GM23248 (cell line): ENCODE results near the gene CEBPB. TPM values are rescaled to one million over a fixed set of nuclear protein-coding genes. Genes with fewer than 3 reads are reported as not detected.

Experiments used
- DNase-seq: peaks from one replicate; pipeline ENCODE4 v3.0.0-alpha.2; 2015
- H2AFZ ChIP-seq: fragments of 200-600 bp; sonication (generic); 2 replicates; pipeline ENCODE4 v1.6.1; 2016; ENCODE audit warnings: antibody characterized with exemption
- H3F3A ChIP-seq: fragments of 200-600 bp; sonication (generic); 2 replicates; pipeline ENCODE4 v1.6.1; 2016; ENCODE audit warnings: mild to moderate bottlenecking, antibody characterized with exemption, mixed run types; ENCODE audit not compliant: insufficient read depth
- H3K27ac ChIP-seq: fragments of 200-600 bp; sonication (generic); 2 replicates; pipeline ENCODE4 v1.5.1; 2016; ENCODE audit warnings: mild to moderate bottlenecking
- H3K27me3 ChIP-seq: fragments of 200-600 bp; sonication (generic); replicated peaks from 2 replicates; pipeline ENCODE4 v1.6.1; 2016; ENCODE audit warnings: mild to moderate bottlenecking; ENCODE audit not compliant: insufficient read depth
- H3K36me3 ChIP-seq: fragments of 200-600 bp; sonication (generic); 2 replicates; pipeline ENCODE4 v1.6.1; 2016; ENCODE audit warnings: low read depth, mild to moderate bottlenecking
- H3K4me1 ChIP-seq: fragments of 200-600 bp; sonication (generic); 2 replicates; pipeline ENCODE4 v1.6.1; 2016; ENCODE audit warnings: mild to moderate bottlenecking; ENCODE audit not compliant: insufficient read depth
- H3K4me2 ChIP-seq: fragments of 200-600 bp; sonication (generic); one replicate; pipeline ENCODE4 v1.6.1; 2016; ENCODE audit warnings: mild to moderate bottlenecking; ENCODE audit not compliant: unreplicated experiment
- H3K4me3 ChIP-seq: fragments of 200-600 bp; sonication (generic); 2 replicates; pipeline ENCODE4 v1.5.1; 2016; ENCODE audit warnings: mild to moderate bottlenecking
- H3K79me2 ChIP-seq: fragments of 200-600 bp; sonication (generic); 2 replicates; pipeline ENCODE4 v1.6.1; 2016; ENCODE audit warnings: mild to moderate bottlenecking; ENCODE audit not compliant: insufficient read depth
- H3K9ac ChIP-seq: fragments of 200-600 bp; sonication (generic); 2 replicates; pipeline ENCODE4 v1.6.1; 2016; ENCODE audit warnings: mild to moderate bottlenecking
- H3K9me2 ChIP-seq: fragments of 200-600 bp; sonication (generic); 2 replicates; pipeline ENCODE4 v1.6.1; 2016; ENCODE audit warnings: mixed run types, mild to moderate bottlenecking, moderate library complexity; ENCODE audit not compliant: insufficient read depth
- H3K9me3 ChIP-seq: fragments of 200-600 bp; sonication (generic); one replicate; pipeline ENCODE4 v1.6.1; 2017; ENCODE audit warnings: low read depth
- H4K20me1 ChIP-seq: fragments of 200-600 bp; sonication (generic); 2 replicates; pipeline ENCODE4 v1.6.0; 2016; ENCODE audit not compliant: insufficient read depth
- EZH2 ChIP-seq: fragments of 200-600 bp; sonication (generic); IDR thresholded peaks from 2 replicates; pipeline ENCODE4 v1.6.1; 2018; ENCODE audit warnings: antibody characterized with exemption, mild to moderate bottlenecking; ENCODE audit not compliant: insufficient read depth, poor library complexity, severe bottlenecking
- EZH2phosphoT487 ChIP-seq: fragments of 200-600 bp; sonication (generic); IDR thresholded peaks from 2 replicates; pipeline ENCODE4 v1.6.1; 2018; ENCODE audit warnings: antibody characterized with exemption, moderate library complexity, mild to moderate bottlenecking, low read depth; ENCODE audit not compliant: insufficient read depth
- WGBS, 2 experiments: methylation state at CpG; one replicate each; pipeline ENCODE4 v1.1.6; 2015 to 2017; ENCODE audit warnings: low lambda C conversion rate in 2 of 2, low coverage in 1 of 2; ENCODE audit errors: missing lambda C conversion rate in 2 of 2; 5-methylcytosine and 5-hydroxymethylcytosine counted together
- in situ Hi-C: fragments of 300-500 bp; cut with MboI; formaldehyde crosslinking; loops from 2 replicates; pipeline ENCODE4 v1.15.0; 2020
- polyA plus RNA-seq: library from polyadenylated mRNA; unstranded; fragments of >200 nt; fragmentation: Nextera tagmentation; extraction: Ambion mirVana; gene quantifications from 2 replicates; pipeline ENCODE4 v1.2.1, GENCODE V29; 2016
- total RNA-seq: library from RNA; depleted of rRNA; stranded (reverse); fragments of >200 nt; shearing (Covaris generic); gene quantifications from 2 replicates; pipeline ENCODE4 v1.2.3, GENCODE V29; 2014

CEBPB gene
- total and polyA plus RNA-seq, 2 experiments from 2014 or later = 47.1 to 73.8 TPM

DNA sequence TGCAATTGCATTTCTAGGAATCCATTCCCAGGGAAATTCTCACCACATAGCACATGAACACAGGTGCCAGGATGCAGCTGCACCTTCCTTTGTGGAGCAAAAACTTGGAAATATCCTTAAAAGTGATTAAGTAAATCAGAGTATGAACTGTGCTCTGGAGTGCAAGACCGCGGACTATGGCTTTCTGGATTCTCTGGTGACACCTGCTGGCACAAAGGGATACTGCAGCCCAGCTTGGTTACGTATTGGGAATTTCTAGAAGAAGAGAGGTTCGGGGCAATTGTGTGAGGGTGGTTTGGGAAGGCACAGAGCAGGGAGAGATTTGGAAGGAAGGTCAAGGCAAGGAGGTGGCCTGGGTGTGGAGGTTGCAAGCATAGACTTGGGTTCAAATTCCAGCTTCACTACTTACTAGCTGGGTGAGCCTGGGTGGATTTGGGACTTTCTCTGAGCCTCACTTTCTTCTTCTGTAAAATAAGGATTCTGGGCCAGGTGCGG lies 21.3 kb upstream of the CEBPB start:
- Histone ChIP-seq H3F3A (peaks cover 13% of the 10 kb centered on the region), H3K36me3 (no peaks in the 10 kb centered on the region), H3K4me1 (peaks cover 23% of the 10 kb centered on the region), H3K9ac (no peak overlapping the region), H3K4me2 (no peak overlapping the region), H2AFZ (no peak overlapping the region), H3K79me2 (no peaks in the 10 kb centered on the region), H4K20me1 (no peaks in the 10 kb centered on the region), H3K27me3 (no peaks in the 10 kb centered on the region), H3K9me3 (no peaks in the 10 kb centered on the region), H3K27ac (no peak overlapping the region), H3K9me2 (no peaks in the 10 kb centered on the region), H3K4me3 (no peak overlapping the region)
- TF ChIP-seq EZH2phosphoT487 (no peak), EZH2 (no peak)
- in situ Hi-C loops = no loop called here
- 20 to 21% methylated on average over 5 of the region's 5 CpGs for WGBS, 2 experiments
- peak; percentile 79 for DNase-seq

DNA sequence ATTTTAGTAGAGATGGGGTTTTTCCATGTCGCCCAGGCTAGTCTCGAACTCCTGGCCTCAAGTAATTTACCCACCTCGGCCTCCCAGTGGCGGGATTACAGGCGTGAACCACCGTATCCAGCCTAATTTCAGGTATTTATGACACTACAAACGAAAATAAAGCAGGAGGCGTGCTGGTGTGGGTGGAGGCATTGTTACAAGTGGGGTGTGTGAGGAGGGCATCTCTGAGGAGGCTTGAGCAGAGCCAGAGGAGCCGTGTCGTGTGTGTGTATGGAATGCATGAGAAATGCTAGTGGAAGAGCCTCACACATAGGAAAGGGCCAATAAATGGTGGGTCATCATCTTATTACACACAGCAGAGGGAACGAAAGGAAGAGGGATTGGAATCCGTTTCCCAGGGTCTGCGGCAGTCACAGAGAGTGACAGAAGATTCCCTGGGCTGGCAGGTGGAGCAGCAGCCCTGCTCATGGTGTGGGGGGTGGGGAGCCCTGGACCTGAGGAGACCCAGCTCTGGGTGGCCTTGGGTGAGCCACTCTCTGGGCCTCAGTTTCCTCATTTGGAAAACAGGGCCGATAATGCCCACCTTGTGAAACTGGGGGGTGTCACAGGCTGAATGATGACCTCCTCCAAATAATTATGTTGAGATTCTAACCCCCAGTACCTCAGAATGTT lies 19.9 kb upstream of the CEBPB start:
- Histone ChIP-seq H3K4me2 (no peak overlapping the region), H3K79me2 (no peaks in the 10 kb centered on the region), H3K36me3 (no peaks in the 10 kb centered on the region), H3K4me1 (peaks cover 12% of the 10 kb centered on the region), H3K4me3 (no peak overlapping the region), H4K20me1 (no peaks in the 10 kb centered on the region), H2AFZ (no peak overlapping the region), H3K9me3 (no peaks in the 10 kb centered on the region), H3K27me3 (no peaks in the 10 kb centered on the region), H3K9me2 (no peaks in the 10 kb centered on the region), H3K9ac (no peak overlapping the region), H3F3A (peaks cover 2% of the 10 kb centered on the region; the same call in 1 of the 2 replicates), H3K27ac (no peak overlapping the region)
- in situ Hi-C loops = loop anchor here (10.0 kb wide), 1 partner anchor 196 kb away; no protein-coding TSS in a partner anchor
- WGBS, 2 experiments = 86 to 87% methylated on average over 14 of the region's 14 CpGs
- TF ChIP-seq EZH2phosphoT487 = no peak
- no peak for TF ChIP-seq EZH2
- no peak for DNase-seq

DNA sequence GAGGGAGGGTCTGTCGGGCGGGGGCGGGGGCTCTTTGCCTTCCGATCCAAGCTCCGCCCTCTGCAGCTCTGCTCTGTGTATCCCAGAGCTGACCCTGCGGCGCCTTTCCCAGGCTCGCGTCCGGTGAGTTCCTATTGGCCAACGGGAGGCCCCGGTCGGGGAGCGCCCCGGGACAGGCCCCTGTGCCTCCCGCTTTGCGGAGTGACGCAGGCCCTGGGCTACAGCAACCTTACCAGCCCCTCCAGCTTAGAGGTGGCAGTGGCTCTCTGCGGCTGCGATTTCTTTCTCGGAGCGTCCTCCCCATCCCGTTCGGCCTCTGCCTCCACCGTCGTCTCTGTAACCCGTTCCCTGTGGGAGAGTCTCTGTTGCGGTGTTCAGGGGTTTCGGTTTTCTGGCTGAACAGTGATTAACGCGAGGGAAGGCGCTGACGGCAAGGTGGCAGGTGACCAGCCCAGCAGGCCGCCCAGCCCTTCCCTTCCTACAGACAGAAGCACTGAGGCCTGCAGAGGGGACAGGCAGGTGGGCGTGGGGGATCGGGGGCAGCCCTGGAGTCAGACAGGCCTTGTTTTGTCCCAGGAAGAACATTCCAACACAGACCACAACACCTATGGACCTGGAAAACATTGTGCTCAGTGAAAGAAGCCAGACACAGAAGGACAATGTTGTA lies 18.1 kb upstream of the CEBPB start:
- H3K79me2 ChIP-seq = no peaks in the 10 kb centered on the region
- H3K9me3 ChIP-seq = no peaks in the 10 kb centered on the region
- peak overlapping the region; percentile 80 for H3K9ac ChIP-seq
- no peaks in the 10 kb centered on the region for H3K9me2 ChIP-seq
- H4K20me1 ChIP-seq = no peaks in the 10 kb centered on the region
- WGBS, 2 experiments = 3 to 4% methylated on average over 29 to 33 of the region's 36 CpGs
- H2AFZ ChIP-seq = peak overlapping the region; percentile 94
- H3K27me3 ChIP-seq = no peaks in the 10 kb centered on the region
- peak overlapping the region; percentile 91 for H3K4me2 ChIP-seq
- H3K36me3 ChIP-seq = no peaks in the 10 kb centered on the region
- H3K27ac ChIP-seq = no peak overlapping the region
- 0 out of 2 replicates have a peak, but pooled peaks cover 4% of the 10 kb centered on the region for H3K4me1 ChIP-seq
- in situ Hi-C loops = loop anchor here (10.0 kb wide), 1 partner anchor 198 kb away; no protein-coding TSS in a partner anchor
- DNase-seq = peak; percentile 83
- peak overlapping the region; percentile 68 for H3K4me3 ChIP-seq
- H3F3A ChIP-seq = no peaks in the 10 kb centered on the region
- no peak for TF ChIP-seq EZH2phosphoT487
- no peak for TF ChIP-seq EZH2

DNA sequence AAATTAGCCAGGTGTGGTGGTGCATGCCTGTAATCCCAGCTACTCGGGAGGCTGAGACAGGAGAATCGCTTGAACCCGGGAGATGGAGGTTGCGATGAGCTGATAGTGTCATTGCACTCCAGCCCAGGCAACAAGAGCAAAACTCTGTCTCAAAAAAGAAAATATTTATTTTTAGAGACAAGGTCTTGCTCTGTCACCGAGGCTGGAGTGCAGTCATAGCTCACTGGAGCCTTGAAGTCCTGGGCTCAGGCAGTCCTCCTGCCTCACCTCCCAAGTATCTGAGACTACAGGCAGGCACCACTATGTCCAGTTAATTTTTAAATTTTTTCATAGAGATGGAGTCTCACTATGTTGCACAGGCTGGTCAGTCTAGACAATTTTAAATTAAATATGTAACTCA lies 16.2 kb upstream of the CEBPB start:
- TF ChIP-seq EZH2 (no peak), EZH2phosphoT487 (no peak)
- no peak overlapping the region for H3K4me3 ChIP-seq

More for the DNA sequence above, 16.2 kb upstream of the CEBPB start:
- Histone ChIP-seq H3K9ac (no peak overlapping the region), H3K27me3 (no peaks in the 10 kb centered on the region), H3K4me1 (0 out of 2 replicates have a peak, but pooled peaks cover 4% of the 10 kb centered on the region), H3K36me3 (no peaks in the 10 kb centered on the region), H3K9me3 (no peaks in the 10 kb centered on the region), H2AFZ (no peak overlapping the region), H3K79me2 (no peaks in the 10 kb centered on the region), H3K27ac (no peak overlapping the region), H3K9me2 (no peaks in the 10 kb centered on the region), H3F3A (no peaks in the 10 kb centered on the region), H3K4me2 (no peak overlapping the region), H4K20me1 (no peaks in the 10 kb centered on the region)
- WGBS, 2 experiments = 80 to 82% methylated on average over 5 of the region's 5 CpGs
- no peak for DNase-seq
- in situ Hi-C loops = loop anchor here (10.0 kb wide), 1 partner anchor 200 kb away; no protein-coding TSS in a partner anchor
